Activated T-cell treated with anti-CD3 and anti-CD28 coated beads for 48 hours (primary cell): ENCODE data around the gene N4BP2.
A peak's percentile ranks its signal among the peaks of the same experiment; 100 is the strongest.

Source experiments
- DNase-seq: peaks from one replicate; pipeline ENCODE4 v3.0.0-alpha.2; 2020; ENCODE audit warnings: low read depth

The N4BP2 gene

DNA sequence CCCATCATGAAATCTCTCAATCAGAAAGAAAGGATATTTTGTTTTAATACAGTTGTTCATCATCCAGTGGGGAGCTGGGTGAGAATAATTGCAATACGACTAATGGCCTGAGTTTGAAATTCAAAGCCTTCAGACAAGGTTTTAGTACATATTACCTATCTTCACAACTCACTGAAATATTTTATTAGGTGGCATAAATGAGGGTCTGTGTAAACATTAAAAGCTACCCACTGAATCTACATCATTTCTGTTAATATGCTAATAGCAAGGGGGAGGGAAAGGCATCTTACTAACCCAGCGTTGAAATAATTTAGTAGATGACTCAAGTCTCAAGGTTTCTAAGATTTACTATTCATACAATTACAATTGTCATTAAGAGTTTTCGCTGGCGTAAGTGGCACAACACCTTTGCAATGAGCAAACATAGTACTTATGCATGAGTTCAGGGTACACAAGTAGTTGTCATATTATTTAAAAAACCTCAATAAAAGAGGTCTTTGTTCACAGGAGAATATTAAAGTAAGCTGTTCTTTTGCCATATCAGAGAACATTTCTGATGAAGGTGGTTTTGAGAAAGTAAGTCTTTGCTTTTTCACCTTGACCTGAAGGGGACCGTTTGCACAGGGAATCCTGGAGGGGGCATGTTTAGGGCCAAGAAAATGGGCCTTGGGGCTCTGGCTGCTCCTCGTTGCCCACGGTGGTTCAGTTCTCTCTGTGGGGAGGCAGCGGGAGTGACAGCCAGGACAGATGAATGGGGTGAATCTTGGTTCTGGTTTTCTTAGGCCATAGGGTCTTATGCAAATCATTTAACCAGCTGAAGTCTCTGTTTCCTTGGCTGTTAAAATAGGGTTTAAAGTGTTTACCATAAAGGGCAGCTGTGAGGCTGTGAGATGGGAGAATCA lies 135.7 kb downstream of the N4BP2 start:
- DNase-seq, result no peak

DNA sequence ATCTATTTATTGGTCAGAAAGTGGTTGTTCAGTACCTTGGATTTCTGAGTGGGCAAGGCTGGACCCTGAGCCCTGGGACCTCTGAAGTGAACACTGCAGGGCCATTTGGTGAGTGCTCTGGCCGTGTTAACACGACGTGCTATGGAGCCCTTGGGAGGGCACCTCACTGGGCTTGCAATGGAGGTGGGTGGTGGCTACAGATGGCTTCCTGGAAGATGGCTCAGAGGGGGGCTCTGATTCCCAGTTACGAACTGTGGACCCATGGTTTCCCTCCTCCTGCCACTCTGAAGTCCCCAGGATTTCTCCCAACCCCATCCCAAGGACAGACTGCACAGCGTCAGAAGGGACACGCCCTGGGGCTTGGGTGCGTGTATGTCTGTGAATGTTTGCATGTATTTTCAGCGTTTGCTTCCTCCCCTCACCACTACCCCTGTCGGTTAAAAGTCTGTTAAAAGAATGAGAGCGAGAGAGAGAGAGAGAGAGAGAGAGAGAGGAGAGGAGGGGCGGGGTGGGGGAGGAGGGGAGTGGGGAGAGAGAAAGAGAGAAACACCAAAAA lies 136.4 kb downstream of the N4BP2 start:
- no peak for DNase-seq

DNA sequence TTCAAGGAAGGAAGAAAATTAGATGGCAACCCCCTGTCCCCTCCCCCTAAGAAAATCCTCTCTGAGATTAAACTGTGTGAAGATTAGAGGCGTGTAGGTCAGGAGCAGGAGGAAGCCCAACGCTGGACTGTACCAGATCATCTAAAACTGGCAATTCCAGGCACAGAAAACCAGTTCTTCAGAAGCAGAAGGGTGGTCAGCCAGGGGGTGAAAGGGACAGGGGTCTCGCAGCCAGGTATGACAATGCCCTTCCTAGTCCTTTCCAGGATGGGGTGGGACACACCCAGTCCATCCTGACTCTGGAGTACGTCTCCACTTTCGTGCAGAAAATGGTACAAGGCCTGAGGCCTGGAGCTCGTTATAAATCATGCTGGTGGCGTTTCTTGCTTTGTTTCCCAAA lies 136.9 kb downstream of the N4BP2 start:
- no peak for DNase-seq

DNA sequence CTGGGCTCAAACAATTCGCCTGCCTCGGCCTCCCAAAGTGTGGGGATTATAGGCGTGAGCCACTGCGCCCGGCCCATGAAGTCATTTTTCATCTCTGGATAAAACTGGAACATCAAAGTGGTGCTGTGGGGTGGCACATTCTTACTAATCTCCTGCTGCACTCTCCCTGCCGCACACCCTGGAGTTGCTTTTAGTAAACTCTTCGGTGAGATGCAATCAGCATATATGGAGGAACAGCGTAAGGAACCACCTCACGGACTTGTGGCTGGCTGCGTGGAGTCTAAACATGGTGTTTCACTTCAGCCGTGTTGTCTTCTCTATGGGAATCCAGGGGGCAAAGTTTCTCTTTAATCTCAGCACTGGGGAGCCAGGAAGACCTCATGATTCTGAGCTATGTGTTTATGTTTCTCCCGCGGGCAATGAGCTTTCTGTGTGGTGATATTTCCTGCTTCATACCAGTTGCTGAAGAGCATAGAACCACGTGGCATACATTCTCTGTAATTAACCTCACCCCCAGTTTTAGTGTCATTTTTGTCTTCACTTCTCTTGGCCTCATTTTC lies 138.0 kb downstream of the N4BP2 start:
- no peak for DNase-seq

DNA sequence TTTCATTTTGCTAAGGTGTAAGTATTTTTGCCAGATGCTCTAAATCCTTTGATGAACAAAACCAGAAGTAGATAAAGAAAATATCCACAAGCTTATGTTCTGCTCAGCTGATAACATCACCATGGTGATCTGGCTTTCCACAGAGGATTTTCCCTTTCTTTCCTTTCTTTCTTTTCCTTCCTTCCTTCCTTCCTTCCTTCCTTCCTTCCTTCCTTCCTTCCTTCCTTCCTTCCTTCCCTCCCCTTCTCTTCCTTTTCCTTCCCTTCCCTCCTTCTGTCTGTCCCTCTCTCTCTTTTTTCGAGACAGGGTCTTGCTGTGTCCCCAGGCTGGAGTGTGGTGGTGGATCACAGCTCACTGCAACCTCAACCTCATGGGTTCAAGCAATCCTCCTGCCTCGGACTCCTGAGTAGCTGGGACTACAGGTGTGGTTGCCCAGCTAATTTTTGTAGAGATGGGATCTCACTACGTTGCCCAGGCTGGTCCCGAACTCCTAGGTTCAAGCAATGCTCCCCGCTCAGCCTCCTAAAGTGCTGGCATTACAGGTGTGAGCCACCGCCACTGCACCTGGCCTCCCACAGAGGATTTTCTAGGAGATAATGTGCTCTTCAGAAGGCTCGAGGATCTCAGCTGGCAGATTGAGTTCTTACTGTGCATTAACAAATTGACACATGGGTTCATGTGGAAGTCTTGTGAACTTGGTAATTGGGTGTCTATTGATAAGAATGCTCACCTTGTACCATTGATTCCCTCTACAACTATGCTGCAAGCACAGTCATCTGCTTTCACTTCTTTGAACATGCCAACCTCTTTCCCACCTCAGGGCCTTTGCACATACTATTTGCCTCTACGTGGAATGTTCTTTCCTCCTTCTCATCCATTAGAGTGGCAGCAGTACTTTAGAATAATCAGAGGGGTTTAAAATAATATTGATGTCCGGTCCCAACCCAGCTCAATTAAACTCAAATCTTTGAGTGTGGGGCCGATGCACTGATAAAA lies 138.8 kb downstream of the N4BP2 start:
- DNase-seq, result no peak

DNA sequence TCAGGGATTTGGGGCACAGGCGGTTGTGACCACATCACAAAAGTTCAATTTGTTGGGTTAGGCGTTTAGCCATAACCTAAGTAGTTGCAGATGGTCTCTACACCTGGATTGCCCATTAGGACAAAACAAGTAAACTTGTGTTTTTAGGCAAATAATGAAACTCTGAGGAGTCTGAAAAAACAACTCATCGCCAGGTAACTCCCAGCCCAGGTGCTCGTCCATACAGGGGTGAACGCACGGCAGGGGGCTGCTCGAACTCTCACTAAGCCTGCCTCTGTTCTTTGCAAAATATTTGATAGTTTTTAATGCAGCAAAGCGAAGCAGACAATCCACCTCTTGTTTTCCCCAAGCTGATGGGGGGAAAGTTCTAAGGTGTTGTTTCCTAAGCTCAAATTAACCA lies 139.6 kb downstream of the N4BP2 start:
- DNase-seq, result no peak

DNA sequence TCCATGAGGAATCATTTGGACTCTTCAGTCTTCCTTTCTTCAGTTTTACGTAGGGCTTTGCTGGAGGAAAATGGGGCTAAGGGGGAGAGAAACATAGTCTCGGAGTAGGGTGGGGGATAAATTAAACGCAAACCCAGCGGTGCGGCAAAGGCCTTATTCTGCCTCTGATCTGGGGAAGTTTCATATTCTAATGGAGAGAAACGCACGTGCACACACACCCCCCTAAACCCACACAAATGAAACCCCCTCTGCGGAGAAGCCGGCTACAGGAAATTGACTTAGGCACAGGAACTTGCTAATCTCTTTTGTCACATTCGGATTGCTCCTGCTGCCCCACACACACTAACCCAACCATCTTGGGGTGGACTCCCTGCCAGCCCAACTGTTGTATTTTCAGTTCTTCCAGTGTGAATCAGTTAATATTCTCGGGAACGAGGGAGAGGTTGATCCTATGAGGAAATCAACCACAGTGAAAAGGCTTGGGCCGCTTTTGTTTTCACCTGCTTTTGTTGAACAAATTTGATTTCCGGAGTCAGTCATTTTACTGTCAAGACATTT lies 140.2 kb downstream of the N4BP2 start, which contains the start of gene RHOH:
Gene RHOH (plus strand): TSS at position 308 of the 558 bp plus-strand sequence. CDS start 46,356 bp downstream, outside the sequence.
- peak; percentile 65 for DNase-seq

DNA sequence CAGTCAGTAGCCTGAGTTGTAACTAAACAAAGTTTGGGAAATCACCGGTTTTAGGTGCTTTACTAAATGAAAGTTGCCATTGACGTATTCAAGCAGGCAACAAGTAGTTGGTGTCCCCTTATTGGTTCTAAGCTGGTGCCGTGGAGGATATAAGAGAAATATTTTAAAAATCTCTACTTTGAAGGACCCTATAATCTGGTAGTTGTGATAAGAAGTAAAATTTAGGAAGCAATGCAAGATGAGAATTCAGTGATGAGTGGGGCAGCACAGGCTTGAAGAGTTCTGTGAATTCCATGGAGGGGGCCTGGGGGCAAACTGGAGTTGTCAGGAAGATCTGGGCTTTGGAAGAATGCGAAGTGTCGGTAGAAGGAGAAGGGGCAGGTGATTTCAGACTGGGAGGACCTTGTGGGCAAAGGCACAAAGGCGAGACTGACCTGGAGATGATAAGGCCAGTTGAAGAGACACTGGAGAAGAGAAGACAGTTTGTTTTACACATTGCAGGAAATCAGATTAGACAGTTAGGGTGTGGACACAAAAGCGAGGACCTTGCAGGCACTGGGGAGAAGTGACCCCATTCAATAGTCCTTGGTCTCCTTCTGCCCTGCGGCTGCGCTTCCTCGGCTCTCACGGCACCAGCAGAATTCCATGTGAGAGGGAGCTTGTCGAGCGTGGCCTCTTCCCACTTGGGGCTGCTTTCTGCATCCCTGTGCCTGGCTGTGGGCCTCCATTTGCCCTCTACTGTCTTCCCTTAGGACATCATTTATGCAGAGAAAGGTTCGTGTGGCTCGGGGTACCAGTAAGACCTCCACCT lies 141.4 kb downstream of the N4BP2 start:
- DNase-seq, result no peak

DNA sequence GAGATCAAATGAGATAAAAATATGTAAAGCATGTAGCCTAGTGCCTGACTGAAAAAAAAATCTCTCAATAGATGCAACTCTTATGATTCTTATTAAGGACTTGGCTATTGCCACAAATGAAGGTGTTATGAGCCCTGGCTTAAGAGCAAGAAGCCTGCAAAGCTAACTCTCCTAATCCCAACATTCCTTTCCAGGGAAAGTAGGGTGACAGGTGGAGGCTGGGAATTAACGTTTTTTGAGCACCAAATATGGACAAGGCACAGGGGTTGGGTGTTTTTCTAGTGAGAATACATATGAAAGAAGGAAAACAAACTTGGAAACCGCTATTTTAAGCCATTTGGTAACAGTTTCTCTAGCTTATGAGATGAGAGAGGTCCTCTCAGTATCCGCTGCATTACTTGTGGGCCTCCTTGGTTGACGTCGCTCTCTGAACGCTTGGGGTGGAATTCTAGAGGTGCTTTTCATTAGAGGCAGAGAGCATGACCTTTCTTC lies 142.6 kb downstream of the N4BP2 start:
- DNase-seq, result no peak

DNA sequence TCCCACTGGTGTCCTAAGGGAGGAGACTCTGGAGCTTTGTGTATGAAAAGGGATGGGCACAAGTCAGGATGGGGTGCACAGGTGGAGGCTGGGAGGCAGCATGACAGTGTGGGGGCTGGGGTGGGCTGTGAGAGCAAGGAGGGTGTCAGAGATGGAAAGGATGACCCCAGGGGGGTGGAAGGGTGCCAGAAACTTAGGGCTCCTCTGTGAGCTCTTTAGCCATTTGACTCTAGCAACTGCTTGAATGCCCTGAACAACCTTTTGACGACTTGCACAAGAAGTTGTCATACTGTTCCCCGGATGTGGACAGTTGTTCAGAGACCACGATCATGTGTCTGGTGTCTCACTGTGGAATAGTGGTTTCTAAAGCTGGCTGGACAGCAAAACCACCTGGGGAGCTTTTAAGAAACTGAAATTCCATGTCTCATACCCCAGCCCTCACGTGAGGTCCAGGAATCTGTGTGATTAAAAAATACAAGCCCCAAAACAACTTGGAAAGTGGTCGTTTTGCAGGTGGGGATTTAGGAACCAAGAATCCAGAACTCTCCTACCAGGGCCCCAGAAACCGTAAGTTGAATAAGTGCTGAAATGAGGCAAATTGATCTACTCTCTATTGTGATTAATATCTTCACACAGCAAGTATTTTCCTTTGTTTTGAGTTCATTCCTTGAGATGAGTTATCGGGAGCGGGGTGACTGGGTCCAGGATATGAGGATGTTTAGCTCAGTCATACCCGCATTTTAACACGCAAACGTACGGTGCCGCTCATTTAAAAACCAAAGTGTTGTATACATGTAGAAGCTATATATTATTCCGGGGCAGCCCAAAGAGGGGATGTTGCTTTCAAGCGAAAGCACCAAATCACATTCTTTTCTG lies 143.6 kb downstream of the N4BP2 start:
- peak; percentile 73 for DNase-seq

DNA sequence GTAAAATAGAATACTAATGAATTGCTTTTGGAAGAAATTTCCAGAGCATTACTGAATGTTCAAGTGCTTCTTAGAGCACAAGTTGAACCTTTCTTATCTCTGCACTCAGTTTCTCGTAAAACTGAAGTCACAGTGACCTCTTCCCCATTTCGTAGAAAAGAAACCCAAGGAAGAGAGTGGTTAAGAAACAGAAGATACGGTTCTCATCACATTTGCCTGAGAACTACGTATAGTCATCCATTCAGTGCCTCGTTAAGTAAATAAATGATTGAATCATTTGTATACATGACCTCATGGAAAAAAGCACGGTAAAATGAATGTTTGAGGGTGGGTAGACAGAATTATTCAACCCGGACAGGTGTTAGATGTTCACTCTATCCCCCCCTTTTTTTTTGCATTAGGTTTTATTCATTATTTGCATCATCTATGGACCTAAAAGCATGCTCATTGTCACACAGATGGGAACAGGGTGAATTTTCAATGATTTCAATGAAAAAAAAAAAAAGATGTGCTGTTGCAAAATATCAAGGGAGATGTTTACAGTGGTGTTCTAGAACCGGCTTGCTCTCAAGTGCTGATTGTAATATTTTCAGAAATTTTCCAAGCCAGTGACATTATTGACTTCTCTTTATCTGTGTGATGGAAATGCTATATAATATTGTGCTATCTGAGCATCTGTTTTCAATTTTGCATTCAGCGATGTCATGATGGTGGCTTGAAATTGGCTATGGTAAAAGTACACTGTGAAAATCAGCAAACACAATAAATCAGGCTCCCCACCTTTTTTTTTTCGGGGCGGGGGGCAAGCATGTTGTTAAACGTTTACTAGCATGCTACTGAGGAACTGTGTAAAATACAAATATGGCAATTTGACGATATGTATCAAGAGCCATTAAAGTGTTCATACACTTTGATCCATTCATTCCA lies 144.5 kb downstream of the N4BP2 start:
- DNase-seq, result no peak

DNA sequence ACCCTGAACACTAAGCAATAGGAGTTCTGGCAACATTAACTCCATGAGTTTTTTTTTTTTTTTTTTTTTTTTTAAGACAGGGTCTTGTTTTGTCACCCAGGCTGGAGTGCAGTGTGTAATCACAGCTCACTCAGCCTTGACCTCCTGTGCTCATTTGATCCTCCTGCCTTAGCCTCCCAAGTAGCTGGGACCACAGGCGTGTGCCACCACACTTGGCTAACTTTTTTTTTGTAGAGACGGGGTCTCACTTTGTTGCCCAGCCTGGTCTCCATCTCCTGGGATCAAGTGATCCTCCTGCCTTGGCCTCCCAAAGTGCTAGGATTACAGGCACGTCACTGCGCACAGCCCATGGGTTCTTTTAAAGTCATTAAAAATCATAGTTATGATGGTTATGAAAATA lies 145.2 kb downstream of the N4BP2 start:
- DNase-seq, result no peak

DNA sequence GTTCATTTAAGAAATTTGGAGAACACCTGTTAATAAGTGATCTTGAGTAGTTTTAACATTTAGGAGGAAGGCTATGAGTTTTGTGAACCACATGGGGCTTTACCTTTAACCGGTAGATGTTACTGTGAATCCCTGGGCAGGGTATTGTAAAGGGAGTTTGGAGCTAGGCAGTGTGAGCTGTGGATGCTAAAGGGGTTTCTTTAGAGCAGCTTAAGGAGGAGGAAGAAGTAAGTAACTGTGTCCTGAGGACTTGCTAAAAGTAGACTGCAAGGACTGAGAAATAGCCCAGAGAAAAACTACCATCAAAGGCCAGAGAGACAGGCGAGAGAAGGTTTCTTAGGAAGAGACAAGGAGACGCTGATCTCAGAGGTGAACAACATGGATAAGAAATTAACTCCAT lies 145.8 kb downstream of the N4BP2 start:
- no peak for DNase-seq

DNA sequence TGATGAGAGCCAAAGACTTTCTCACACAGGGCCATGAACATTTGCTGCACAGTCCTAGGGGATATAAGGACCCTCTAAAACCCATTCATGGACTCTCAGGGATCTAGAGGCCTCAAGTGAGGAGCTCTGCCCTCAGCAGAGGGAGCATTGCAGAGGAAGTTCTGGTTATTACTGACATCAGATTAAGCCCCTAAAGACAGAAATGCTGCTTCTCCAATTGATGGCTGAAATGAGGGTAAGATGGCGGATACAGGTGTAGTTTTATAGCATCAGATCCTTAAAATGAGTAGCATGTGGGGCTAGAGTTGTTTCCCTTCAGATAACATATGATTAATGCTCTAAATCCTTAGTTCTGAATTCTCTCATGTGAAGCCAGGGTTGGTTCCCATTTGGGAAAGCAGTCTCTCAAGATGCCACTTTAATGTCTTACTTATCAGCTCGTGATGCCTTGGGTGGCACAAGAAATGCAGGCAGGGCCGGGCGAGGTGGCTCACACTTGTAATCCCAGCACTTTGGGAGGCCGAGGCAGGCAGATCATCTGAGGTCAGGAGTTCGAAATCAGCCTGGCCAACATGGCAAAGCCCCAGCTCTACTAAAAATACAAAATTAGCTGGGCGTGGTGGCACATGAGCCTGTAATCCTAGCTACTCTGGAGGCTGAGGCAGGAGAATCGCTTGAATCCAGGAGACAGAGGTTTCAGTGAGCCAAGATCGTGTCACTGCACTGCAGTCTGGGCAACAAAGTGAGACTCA lies 148.0 kb downstream of the N4BP2 start:
- no peak for DNase-seq

DNA sequence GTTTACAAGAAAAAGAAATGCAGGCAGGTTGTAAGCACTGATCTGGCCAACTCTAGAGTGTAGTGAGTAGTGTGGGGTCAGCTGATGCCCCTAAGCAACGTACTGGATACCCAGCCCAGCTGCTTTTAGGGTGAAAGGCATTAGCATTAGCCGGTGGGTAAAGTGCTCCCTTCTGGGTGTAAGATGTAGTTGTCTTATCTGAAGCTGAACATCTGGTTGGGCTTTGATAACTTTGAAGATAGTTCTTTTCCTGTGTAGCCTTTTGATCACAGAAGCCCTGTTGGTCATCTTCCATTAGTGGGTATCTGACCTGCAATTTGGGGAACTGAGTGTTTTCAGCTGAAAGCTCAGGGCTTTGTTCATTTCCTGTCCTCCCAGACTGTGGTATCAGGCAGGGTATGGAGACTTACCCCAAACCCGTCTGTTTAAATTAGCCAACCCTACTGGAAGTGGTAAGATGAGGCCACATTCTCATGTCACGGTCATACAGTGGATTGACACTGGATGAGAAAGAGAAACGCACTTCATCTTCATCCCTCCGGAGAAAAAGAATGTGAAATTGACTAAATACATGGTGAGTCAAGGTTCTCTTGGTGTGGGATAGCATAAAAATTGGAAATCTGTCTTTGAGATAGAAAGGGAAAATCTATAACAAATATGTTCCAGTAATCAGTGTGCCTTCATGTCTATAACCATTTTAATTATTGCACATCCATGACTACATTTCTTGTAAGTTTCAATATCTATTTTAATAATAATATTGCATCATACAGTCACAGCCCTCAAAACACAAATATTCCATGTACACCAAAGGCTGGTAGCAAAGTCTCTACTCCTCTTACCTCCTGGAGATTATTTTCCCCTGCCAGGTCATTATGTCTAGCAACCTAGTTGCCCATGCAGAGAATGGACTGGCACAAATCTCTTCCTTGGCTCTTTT lies 148.9 kb downstream of the N4BP2 start:
- DNase-seq, result no peak

DNA sequence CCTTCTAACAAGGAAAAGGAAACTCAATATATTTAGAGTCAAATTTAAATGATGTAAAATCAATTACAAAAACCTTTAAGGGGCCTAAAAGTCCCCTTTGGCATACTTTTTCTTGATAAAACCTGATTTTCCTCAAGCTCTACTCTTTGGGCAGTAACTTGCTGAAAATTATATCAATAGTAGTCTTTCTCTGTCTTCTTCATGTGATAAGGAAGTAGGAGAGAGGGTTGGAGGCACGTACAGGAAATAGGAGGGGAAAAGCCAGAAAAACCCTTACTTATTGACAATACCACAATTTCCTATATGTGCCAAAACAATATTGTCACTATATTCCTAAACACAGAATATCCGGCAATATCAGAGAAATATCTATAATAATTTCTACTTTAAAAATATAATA lies 149.8 kb downstream of the N4BP2 start:
- no peak for DNase-seq
